ENCODE data around the gene SLCO2B1.

DNA sequence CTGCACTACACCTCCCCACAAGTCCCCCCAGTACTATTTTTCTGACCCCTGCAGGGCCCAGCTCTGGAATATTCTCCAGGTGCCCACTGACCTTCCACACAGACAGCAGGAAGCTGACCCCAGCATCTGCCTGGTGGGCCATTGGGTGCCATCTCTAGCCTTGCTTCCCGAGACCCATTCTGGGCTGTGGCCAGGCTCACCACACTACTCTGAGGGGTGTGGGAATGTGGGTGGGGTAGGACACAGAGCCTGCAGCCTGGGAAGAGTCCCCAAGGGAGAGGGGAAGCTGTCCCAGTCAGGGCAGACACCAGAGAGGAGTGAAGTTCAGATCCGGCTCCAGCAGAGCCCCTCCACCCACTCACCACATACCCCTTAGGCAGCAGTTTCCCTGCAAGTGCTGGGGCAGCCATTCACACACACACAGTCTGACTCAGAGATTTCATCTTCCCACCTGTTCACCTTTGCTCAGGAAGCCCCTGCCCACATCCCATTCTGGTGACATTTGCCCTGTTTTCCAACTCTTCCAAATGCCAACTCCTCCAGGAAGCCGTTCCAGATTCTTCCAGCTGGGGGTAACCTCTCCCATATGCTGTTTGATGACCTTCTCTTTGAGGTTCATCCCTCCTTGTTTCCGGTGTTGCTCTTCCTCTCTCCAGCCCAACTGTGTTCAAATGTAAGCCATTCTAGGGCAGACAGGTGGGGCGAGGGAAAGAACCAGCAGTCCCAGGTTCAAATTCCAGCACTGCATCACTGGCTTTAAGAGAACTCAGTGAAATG lies 1.9 kb downstream of the SLCO2B1 start:
- TF ChIP-seq SUZ12 (IDR thresholded peaks at IDR 0.05), result no peak
- TF ChIP-seq FOXM1 (IDR thresholded peaks at IDR 0.05; ENCODE audit: borderline replicate concordance), result no peak
- TF ChIP-seq NFRKB (IDR thresholded peaks at IDR 0.05), result no peak
- TF ChIP-seq FOXA1 (IDR thresholded peaks at IDR 0.05), result no peak
- TF ChIP-seq FOXK2 (IDR thresholded peaks at IDR 0.05), result no peak
- no peak for TF ChIP-seq ARNT (IDR thresholded peaks at IDR 0.05)
- TF ChIP-seq, protein P1, sequence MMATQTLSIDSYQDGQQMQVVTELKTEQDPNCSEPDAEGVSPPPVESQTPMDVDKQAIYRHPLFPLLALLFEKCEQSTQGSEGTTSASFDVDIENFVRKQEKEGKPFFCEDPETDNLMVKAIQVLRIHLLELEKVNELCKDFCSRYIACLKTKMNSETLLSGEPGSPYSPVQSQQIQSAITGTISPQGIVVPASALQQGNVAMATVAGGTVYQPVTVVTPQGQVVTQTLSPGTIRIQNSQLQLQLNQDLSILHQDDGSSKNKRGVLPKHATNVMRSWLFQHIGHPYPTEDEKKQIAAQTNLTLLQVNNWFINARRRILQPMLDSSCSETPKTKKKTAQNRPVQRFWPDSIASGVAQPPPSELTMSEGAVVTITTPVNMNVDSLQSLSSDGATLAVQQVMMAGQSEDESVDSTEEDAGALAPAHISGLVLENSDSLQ (IDR thresholded peaks at IDR 0.05), result no peak
- no peak for TF ChIP-seq BHLHE40 (IDR thresholded peaks at IDR 0.05; ENCODE audit: borderline replicate concordance)
- no peak for TF ChIP-seq SP1 (IDR thresholded peaks at IDR 0.05)
